ENCODE measurements around the gene EPHB1. TPM values are rescaled to one million over a fixed set of nuclear protein-coding genes. Genes with fewer than 3 reads are reported as not detected.

Gene EPHB1
- total RNA-seq, 5 donors from 2014 or later (not counting 1 experiment from before 2014, with no cell fraction given), result 0.28 to 0.72 (median 0.31) TPM; not detected in 1

DNA sequence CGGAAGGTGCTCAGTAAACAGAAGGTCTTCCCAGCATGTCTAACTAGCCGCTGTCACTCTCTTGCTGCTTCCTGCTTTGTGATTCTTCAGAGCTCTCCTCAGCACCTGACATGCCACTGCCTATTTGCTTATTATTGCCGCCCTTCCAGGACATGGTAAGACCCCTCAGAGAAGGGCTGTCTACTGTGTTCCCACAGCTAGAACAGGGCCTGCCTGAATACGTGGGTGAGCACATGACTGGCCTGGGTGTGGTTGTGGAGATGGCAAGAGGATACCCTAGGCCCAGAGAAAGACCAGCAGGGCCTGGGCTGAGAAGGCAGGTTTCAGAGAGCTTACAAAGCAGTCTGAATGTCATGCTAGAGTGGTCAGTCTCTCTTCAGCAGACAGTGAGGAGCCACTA lies 2.4 kb upstream of the EPHB1 start:
- H3K36me3 ChIP-seq (ENCODE audit: control insufficient read depth in 2 of 2, extremely low read depth in 1 of 2, insufficient read depth in 1 of 2, low read length in 1 of 2), result no peaks in the 10 kb centered on the region
- H3K9me3 ChIP-seq, result no peaks in the 10 kb centered on the region
- H3K36me3 Mint-ChIP-seq, result no peaks in the 10 kb centered on the region
- 81% methylated on average over 3 of the region's 4 CpGs for WGBS (ENCODE audit: insufficient coverage)
- peaks cover 35 to 50% of the 10 kb centered on the region in 2 donors for H3K27me3 Mint-ChIP-seq
- peaks cover 9 to 12% (median 9%) of the 10 kb centered on the region in 3 donors for H3K4me1 Mint-ChIP-seq
- ChIA-PET CTCF (interaction anchor here (0.6 to 1.3 kb wide), 2 partner anchors 833 to 1250 kb away, joined by 3 read pairs; no protein-coding TSS in a partner anchor), POLR2A (no interaction called here)
- DNase-seq (no peak), ATAC-seq (replicated peaks in 1 of 4) (no peak)
- H3K4me3 Mint-ChIP-seq, result no peak overlapping the region
- no peak overlapping the region for H3K4me3 ChIP-seq (ENCODE audit: control insufficient read depth in 1 of 2, extremely low read depth in 1 of 2, low read length in 1 of 2)
- H3K27ac ChIP-seq (ENCODE audit: low read length), result no peak overlapping the region
- no peak overlapping the region for H3K27ac Mint-ChIP-seq
- no peaks in the 10 kb centered on the region for H3K9me3 Mint-ChIP-seq
- peaks cover 0 to 43% of the 10 kb centered on the region in 2 experiments for H3K27me3 ChIP-seq (replicated peaks in 1 of 2; ENCODE audit: control insufficient read depth in 2 of 2, extremely low read depth in 1 of 2, insufficient read depth in 2 of 2, low read length in 1 of 2)
- peaks cover 0 to 17% of the 10 kb centered on the region in 2 experiments for H3K4me1 ChIP-seq (ENCODE audit: control insufficient read depth in 1 of 2, extremely low read depth in 1 of 2, insufficient read depth in 2 of 2, low read length in 2 of 2)

DNA sequence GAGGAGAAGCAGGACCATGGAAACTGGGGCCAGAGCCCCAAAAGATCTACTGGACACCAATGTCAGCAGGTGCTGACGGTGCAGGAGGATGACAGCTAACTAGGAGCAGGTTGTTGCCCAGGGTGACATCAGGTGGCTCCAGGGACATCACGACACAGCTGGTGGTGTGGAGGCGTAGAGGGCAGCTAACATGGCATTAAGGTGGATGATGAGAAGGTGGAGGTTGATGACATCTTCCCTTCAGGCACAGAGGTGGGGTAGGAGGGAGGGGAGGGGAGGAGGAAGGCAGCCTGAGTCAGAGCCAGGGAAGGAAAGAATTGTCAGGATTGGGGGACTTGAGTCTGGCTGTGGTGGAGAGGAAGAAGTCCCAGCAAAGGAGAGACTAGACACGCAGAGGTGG lies 1.5 kb upstream of the EPHB1 start:
- H3K36me3 Mint-ChIP-seq, result no peaks in the 10 kb centered on the region
- no peaks in the 10 kb centered on the region for H3K9me3 ChIP-seq
- no peak overlapping the region for H3K27ac ChIP-seq (ENCODE audit: low read length)
- H3K4me1 ChIP-seq (ENCODE audit: control insufficient read depth in 1 of 2, extremely low read depth in 1 of 2, insufficient read depth in 2 of 2, low read length in 2 of 2), result peaks cover 0 to 17% of the 10 kb centered on the region in 2 experiments
- POLR2A ChIA-PET, result no interaction called here
- peaks cover 39 to 52% of the 10 kb centered on the region in 2 donors for H3K27me3 Mint-ChIP-seq
- H3K27me3 ChIP-seq (replicated peaks in 1 of 2; ENCODE audit: control insufficient read depth in 2 of 2, extremely low read depth in 1 of 2, insufficient read depth in 2 of 2, low read length in 1 of 2), result peaks cover 3 to 52% of the 10 kb centered on the region in 2 experiments
- H3K27ac Mint-ChIP-seq, result no peak overlapping the region
- H3K4me3 Mint-ChIP-seq, result peak overlapping the region in 1 of 3 donors; percentile 11
- no peak overlapping the region for H3K4me3 ChIP-seq (ENCODE audit: control insufficient read depth in 1 of 2, extremely low read depth in 1 of 2, low read length in 1 of 2)
- peaks cover 9 to 12% (median 9%) of the 10 kb centered on the region in 3 donors for H3K4me1 Mint-ChIP-seq
- 72% methylated on average over 3 of the region's 4 CpGs for WGBS (ENCODE audit: insufficient coverage)
- CTCF ChIA-PET, result interaction anchor here (0.6 to 1.3 kb wide), 2 partner anchors 138 to 1249 kb away, joined by 3 read pairs; no protein-coding TSS in a partner anchor
- DNase-seq, result no peak
- ATAC-seq (replicated peaks in 1 of 4), result no peak
- no peaks in the 10 kb centered on the region for H3K36me3 ChIP-seq (ENCODE audit: control insufficient read depth in 2 of 2, extremely low read depth in 1 of 2, insufficient read depth in 1 of 2, low read length in 1 of 2)
- no peaks in the 10 kb centered on the region for H3K9me3 Mint-ChIP-seq

DNA sequence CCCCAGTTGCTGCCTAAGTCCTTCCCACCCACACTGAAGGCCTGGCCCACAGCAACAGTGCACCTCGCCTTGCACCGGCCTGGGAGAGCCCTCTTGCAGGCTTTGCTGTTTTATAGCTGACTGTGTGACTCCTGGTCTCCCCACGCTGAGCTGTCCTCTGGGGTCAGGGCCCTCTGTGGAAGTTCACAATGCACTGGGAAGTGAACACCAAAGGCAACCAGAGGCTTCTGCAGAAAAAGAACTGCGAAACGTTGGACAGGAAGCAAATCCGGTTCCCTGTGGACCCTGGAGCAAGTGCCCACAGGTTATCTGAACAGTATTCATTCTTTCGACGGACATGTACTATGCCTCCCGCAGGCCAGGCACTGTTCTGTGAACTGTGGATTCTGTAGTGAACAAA lies 737 bp upstream of the EPHB1 start:
- peaks cover 0 to 17% of the 10 kb centered on the region in 2 experiments for H3K4me1 ChIP-seq (ENCODE audit: control insufficient read depth in 1 of 2, extremely low read depth in 1 of 2, insufficient read depth in 2 of 2, low read length in 2 of 2)
- ChIA-PET CTCF (interaction anchor here (0.9 to 1.5 kb wide), 3 partner anchors 39 to 1248 kb away, joined by 3 to 5 read pairs (median 3); no protein-coding TSS in a partner anchor), POLR2A (no interaction called here)
- ATAC-seq (replicated peaks in 1 of 4), result no peak
- H3K9me3 ChIP-seq, result no peaks in the 10 kb centered on the region
- 77% methylated on average over 9 of the region's 9 CpGs for WGBS (ENCODE audit: insufficient coverage)
- peaks cover 9 to 12% (median 9%) of the 10 kb centered on the region in 3 donors for H3K4me1 Mint-ChIP-seq
- H3K4me3 ChIP-seq (ENCODE audit: control insufficient read depth in 1 of 2, extremely low read depth in 1 of 2, low read length in 1 of 2), result no peak overlapping the region
- H3K36me3 ChIP-seq (ENCODE audit: control insufficient read depth in 2 of 2, extremely low read depth in 1 of 2, insufficient read depth in 1 of 2, low read length in 1 of 2), result no peaks in the 10 kb centered on the region
- H3K27ac Mint-ChIP-seq, result no peak overlapping the region
- H3K4me3 Mint-ChIP-seq, result peak overlapping the region; percentile 49 to 83 (median 66)
- no peak overlapping the region for H3K27ac ChIP-seq (ENCODE audit: low read length)
- DNase-seq, result no peak
- H3K9me3 Mint-ChIP-seq, result no peaks in the 10 kb centered on the region
- H3K27me3 Mint-ChIP-seq, result peaks cover 39 to 49% of the 10 kb centered on the region in 2 donors
- H3K36me3 Mint-ChIP-seq, result no peaks in the 10 kb centered on the region
- peaks cover 3 to 55% of the 10 kb centered on the region in 2 experiments for H3K27me3 ChIP-seq (replicated peaks in 1 of 2; ENCODE audit: control insufficient read depth in 2 of 2, extremely low read depth in 1 of 2, insufficient read depth in 2 of 2, low read length in 1 of 2)

DNA sequence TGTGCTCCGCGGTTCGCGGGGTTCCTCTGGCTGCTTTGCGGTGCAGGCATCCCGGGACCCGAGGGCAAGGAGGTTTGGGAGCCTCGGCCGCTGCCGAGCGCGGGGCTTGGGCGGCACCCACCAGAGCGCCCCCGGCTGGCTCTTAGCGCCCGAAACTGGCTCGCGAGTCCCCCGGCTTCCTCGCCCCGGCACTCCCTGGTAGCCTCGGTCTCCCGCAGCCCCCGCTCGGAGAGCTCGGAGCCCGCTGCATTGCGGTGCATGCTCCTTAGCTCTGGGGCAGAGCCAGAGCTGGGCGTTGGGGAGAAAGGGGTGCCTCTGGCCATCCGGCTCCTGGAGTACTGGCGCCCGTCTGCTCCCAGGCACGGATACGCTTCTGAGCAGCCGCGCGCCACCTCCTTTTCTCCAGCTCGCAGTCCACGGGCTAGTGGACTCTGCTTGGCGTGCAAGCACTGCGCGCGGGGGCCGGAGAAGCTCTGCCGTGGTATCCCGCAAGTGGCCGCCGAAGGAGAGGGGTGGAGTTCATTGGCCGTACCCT lies 753 bp downstream of the EPHB1 start:
- H3K27ac Mint-ChIP-seq, result no peak overlapping the region
- POLR2A ChIA-PET, result no interaction called here

DNA sequence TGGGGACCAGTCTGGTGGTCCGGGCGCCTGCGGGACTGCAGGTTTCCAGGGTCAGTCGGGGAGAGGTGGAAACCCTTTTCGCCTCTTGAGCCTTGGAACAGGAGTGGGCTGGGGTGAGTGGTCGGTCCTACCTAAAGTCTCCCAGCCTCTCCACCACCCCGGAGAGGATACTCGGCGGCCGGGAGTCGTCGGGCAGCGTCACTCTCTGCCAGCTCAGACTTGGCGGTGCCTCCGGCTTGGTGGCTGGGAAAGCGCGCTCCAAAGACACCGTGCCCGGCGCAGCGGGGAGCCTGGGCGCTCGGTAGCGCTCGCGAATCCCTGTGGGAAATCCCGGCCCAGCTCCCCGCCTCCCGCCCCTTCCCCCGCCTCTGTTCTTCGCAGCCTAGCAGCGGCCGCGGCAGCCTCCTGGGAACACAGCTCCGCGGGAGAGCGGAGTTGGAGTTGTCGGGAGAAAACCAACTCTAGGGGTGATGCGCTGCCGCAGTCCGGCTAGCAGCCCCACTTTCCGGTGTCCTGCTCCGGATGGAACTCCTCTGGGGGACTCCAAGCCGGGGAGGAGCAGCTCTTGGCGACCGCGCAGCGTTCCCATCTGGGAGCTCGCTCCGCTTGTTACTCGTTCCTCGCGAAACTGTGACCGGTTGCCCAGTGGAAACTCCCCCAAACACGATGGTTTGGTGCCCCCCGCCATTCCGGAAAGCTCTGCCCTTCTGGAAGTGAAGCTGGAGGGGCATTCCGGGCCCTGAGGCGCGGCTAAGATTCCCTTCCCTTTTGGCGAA lies 1.4 kb downstream of the EPHB1 start:
- H3K4me1 Mint-ChIP-seq, result peaks cover 9 to 12% (median 9%) of the 10 kb centered on the region in 3 donors
- peaks cover 37 to 43% of the 10 kb centered on the region in 2 donors for H3K27me3 Mint-ChIP-seq
- peaks cover 0 to 17% of the 10 kb centered on the region in 2 experiments for H3K4me1 ChIP-seq (ENCODE audit: control insufficient read depth in 1 of 2, extremely low read depth in 1 of 2, insufficient read depth in 2 of 2, low read length in 2 of 2)
- no peak overlapping the region for H3K27ac Mint-ChIP-seq
- H3K4me3 ChIP-seq (ENCODE audit: control insufficient read depth in 1 of 2, extremely low read depth in 1 of 2, low read length in 1 of 2), result no peak overlapping the region
- peaks cover 3 to 57% of the 10 kb centered on the region in 2 experiments for H3K27me3 ChIP-seq (replicated peaks in 1 of 2; ENCODE audit: control insufficient read depth in 2 of 2, extremely low read depth in 1 of 2, insufficient read depth in 2 of 2, low read length in 1 of 2)
- POLR2A ChIA-PET, result no interaction called here
- no peaks in the 10 kb centered on the region for H3K9me3 Mint-ChIP-seq
- H3K27ac ChIP-seq (ENCODE audit: low read length), result no peak overlapping the region
- ATAC-seq (replicated peaks in 1 of 4), result no peak
- CTCF ChIA-PET, result interaction anchor here in 1 of 2 donors (0.9 kb wide), 1 partner anchor 1246 kb away, joined by 3 read pairs; no protein-coding TSS in a partner anchor
- H3K36me3 Mint-ChIP-seq, result no peaks in the 10 kb centered on the region
- H3K4me3 Mint-ChIP-seq, result peak overlapping the region in 1 of 3 donors; percentile 83
- H3K9me3 ChIP-seq, result no peaks in the 10 kb centered on the region
- 7% methylated on average over 45 of the region's 61 CpGs for WGBS (ENCODE audit: insufficient coverage)
- H3K36me3 ChIP-seq (ENCODE audit: control insufficient read depth in 2 of 2, extremely low read depth in 1 of 2, insufficient read depth in 1 of 2, low read length in 1 of 2), result no peaks in the 10 kb centered on the region
- no peak for DNase-seq

More for the DNA sequence above, 753 bp downstream of the EPHB1 start:
- no peak for DNase-seq
- Histone ChIP-seq H3K27ac (ENCODE audit: low read length) (no peak overlapping the region), H3K36me3 (ENCODE audit: control insufficient read depth in 2 of 2, extremely low read depth in 1 of 2, insufficient read depth in 1 of 2, low read length in 1 of 2) (no peaks in the 10 kb centered on the region), H3K4me3 (ENCODE audit: control insufficient read depth in 1 of 2, extremely low read depth in 1 of 2, low read length in 1 of 2) (peak overlapping the region in 1 of 2 donors; percentile 67), H3K4me1 (ENCODE audit: control insufficient read depth in 1 of 2, extremely low read depth in 1 of 2, insufficient read depth in 2 of 2, low read length in 2 of 2) (peaks cover 0 to 17% of the 10 kb centered on the region in 2 experiments), H3K27me3 (replicated peaks in 1 of 2; ENCODE audit: control insufficient read depth in 2 of 2, extremely low read depth in 1 of 2, insufficient read depth in 2 of 2, low read length in 1 of 2) (peaks cover 3 to 57% of the 10 kb centered on the region in 2 experiments), H3K9me3 (no peaks in the 10 kb centered on the region)
- Mint-ChIP-seq H3K4me3 (peak overlapping the region in 2 of 3 donors; percentile 2 to 83), H3K27me3 (peaks cover 37 to 43% of the 10 kb centered on the region in 2 donors), H3K36me3 (no peaks in the 10 kb centered on the region), H3K9me3 (no peaks in the 10 kb centered on the region), H3K4me1 (peaks cover 9 to 12% (median 9%) of the 10 kb centered on the region in 3 donors)
- ATAC-seq (replicated peaks in 1 of 4), result no peak
- CTCF ChIA-PET, result interaction anchor here in 1 of 2 donors (1.5 kb wide), 1 partner anchor 1247 kb away, joined by 5 read pairs; no protein-coding TSS in a partner anchor
- 2% methylated on average over 50 of the region's 50 CpGs for WGBS (ENCODE audit: insufficient coverage)

DNA sequence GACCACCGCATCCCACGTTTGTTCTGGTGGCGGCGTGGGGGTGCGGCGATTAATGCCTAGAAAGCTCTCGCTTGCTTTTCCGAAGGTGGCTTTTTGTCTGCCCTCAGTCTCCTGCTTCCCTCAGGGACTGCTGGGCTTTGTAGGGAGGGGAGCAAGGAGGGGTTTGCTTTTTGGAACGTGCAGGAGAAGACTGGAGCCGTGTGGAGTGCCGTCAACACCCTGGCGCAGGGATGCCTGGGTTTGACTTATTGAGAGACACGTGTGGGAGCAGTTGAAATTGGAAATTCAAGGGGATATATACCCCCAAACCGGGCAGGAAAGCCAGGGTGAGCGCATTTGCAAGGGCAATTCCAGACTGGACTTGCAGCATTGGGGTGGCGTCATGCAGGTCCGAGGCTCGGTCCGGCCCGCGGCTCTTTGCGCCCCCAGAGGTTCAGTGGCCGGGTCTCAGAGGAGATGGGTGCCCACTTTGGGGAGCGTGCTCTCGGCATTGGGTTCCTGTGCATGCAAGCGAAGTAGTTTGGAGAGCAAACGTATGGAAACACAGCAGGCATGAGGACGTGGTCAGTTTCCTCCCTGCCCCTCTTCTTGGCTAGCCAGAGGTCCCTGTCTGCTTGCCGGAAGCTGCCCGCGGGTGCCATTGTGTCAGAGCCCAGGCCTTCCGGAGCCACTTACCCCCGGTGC lies 2.1 kb downstream of the EPHB1 start:
- 17% methylated on average over 32 of the region's 33 CpGs for WGBS (ENCODE audit: insufficient coverage)
- peak overlapping the region in 1 of 3 donors; percentile 83 for H3K4me3 Mint-ChIP-seq
- peaks cover 37 to 40% of the 10 kb centered on the region in 2 donors for H3K27me3 Mint-ChIP-seq
- no peaks in the 10 kb centered on the region for H3K36me3 Mint-ChIP-seq
- peaks cover 3 to 57% of the 10 kb centered on the region in 2 experiments for H3K27me3 ChIP-seq (replicated peaks in 1 of 2; ENCODE audit: control insufficient read depth in 2 of 2, extremely low read depth in 1 of 2, insufficient read depth in 2 of 2, low read length in 1 of 2)
- no peaks in the 10 kb centered on the region for H3K36me3 ChIP-seq (ENCODE audit: control insufficient read depth in 2 of 2, extremely low read depth in 1 of 2, insufficient read depth in 1 of 2, low read length in 1 of 2)
- no peak overlapping the region for H3K27ac ChIP-seq (ENCODE audit: low read length)
- H3K4me1 ChIP-seq (ENCODE audit: control insufficient read depth in 1 of 2, extremely low read depth in 1 of 2, insufficient read depth in 2 of 2, low read length in 2 of 2), result peaks cover 0 to 17% of the 10 kb centered on the region in 2 experiments
- DNase-seq, result no peak
- H3K4me3 ChIP-seq (ENCODE audit: control insufficient read depth in 1 of 2, extremely low read depth in 1 of 2, low read length in 1 of 2), result no peak overlapping the region
- no peaks in the 10 kb centered on the region for H3K9me3 Mint-ChIP-seq
- ChIA-PET POLR2A (no interaction called here), CTCF (interaction anchor here in 1 of 2 donors (0.9 kb wide), 1 partner anchor 1246 kb away, joined by 3 read pairs; no protein-coding TSS in a partner anchor)
- no peak overlapping the region for H3K27ac Mint-ChIP-seq
- H3K4me1 Mint-ChIP-seq, result peaks cover 9 to 12% (median 9%) of the 10 kb centered on the region in 3 donors
- ATAC-seq (replicated peaks in 1 of 4), result no peak
- no peaks in the 10 kb centered on the region for H3K9me3 ChIP-seq

All from T-cell (primary cell).